AG04449 (cell line): ENCODE data around the gene AGPAT2.

Source experiments
- CTCF ChIA-PET: fragments of 350-600 bp; formaldehyde crosslinking; extraction: SDS; loops from one replicate; lab custom pipeline; 2021; ENCODE audit warnings: antibody characterized with exemption; lab: Yijun Ruan, JAX
- POLR2A ChIA-PET: fragments of 400-600, 350-600 bp; formaldehyde crosslinking; extraction: SDS; loops from one replicate; lab custom pipeline; 2020; ENCODE audit warnings: antibody characterized with exemption, inconsistent platforms; lab: Yijun Ruan, JAX
- DNase-seq: peaks from one replicate; pipeline ENCODE4 v3.0.0-alpha.2; 2010; ENCODE audit warnings: low read depth, low spot score
- H3K4me3 ChIP-seq: 2 replicates; pipeline ENCODE4 v1.5.1; 2011; ENCODE audit warnings: low read depth, mild to moderate bottlenecking, control low read depth, low read length
- CTCF ChIP-seq: IDR thresholded peaks from one replicate; pipeline ENCODE4 v1.5.1; 2011; ENCODE audit warnings: mild to moderate bottlenecking, moderate library complexity, low read length, control low read depth, inconsistent platforms; ENCODE audit not compliant: insufficient read depth; ENCODE audit errors: missing control alignments

Gene AGPAT2

GRCh38 chr9:136673088-136673974 is 13.9 kb downstream of the AGPAT2 start:
- H3K4me3 ChIP-seq: no peak overlapping the region
- POLR2A ChIA-PET: no interaction called here
- CTCF ChIA-PET: interaction anchor here (0.9 to 2.8 kb wide), 15 partner anchors 9 to 188 kb away, joined by 3 to 48 read pairs (median 5); partner anchors contain the start of gene AGPAT2
- no peak for DNase-seq
- no peak for TF ChIP-seq CTCF

GRCh38 chr9:136672431-136673087 is 14.7 kb downstream of the AGPAT2 start:
- ChIA-PET CTCF (interaction anchor here (0.9 to 2.8 kb wide), 23 partner anchors 9 to 202 kb away, joined by 3 to 48 read pairs (median 5); partner anchors contain the start of gene AGPAT2), POLR2A (interaction anchor here (0.5 kb wide), 1 partner anchor 10 kb away, joined by 3 read pairs; no protein-coding TSS in a partner anchor)
- no peak overlapping the region for H3K4me3 ChIP-seq
- no peak for DNase-seq
- no peak for TF ChIP-seq CTCF

GRCh38 chr9:136671646-136672430 is 15.4 kb downstream of the AGPAT2 start:
- peak; percentile 88 for TF ChIP-seq CTCF
- no peak overlapping the region for H3K4me3 ChIP-seq
- ChIA-PET POLR2A (interaction anchor here (0.5 kb wide), 1 partner anchor 10 kb away, joined by 3 read pairs; no protein-coding TSS in a partner anchor), CTCF (interaction anchor here (0.8 to 2.8 kb wide), 27 partner anchors 8 to 214 kb away, joined by 3 to 48 read pairs (median 5); partner anchors contain the start of gene AGPAT2)
- no peak for DNase-seq

- DNase-seq: no peak
- ChIA-PET CTCF (interaction anchor here (0.8 to 2.8 kb wide), 21 partner anchors 7 to 213 kb away, joined by 3 to 48 read pairs (median 5); partner anchors contain the start of gene AGPAT2), POLR2A (no interaction called here)
- H3K4me3 ChIP-seq: no peak overlapping the region
- TF ChIP-seq CTCF: no peak
Observed at GRCh38 chr9:136671254-136671614, 16.0 kb downstream of the AGPAT2 start.

- TF ChIP-seq CTCF: no peak
- no peak overlapping the region for H3K4me3 ChIP-seq
- no peak for DNase-seq
- ChIA-PET CTCF (interaction anchor here (0.8 to 2.8 kb wide), 14 partner anchors 9 to 213 kb away, joined by 3 to 48 read pairs (median 5); partner anchors contain the start of gene AGPAT2), POLR2A (no interaction called here)
Observed at GRCh38 chr9:136670576-136671253, 16.5 kb downstream of the AGPAT2 start.
